Activated T-helper 1 cell treated with anti-CD3 and anti-CD28 coated beads, Interleukin-2, amount 50 U/mL, for 16 hours (primary cell): ENCODE data around the gene HNRNPK.

Experiments
- DNase-seq, 2 donors: peaks; one replicate each; pipeline ENCODE4 v3.0.0-alpha.2; 2020; ENCODE audit warnings: low read depth in 1 of 2, low spot score in 1 of 2

The HNRNPK gene

DNA sequence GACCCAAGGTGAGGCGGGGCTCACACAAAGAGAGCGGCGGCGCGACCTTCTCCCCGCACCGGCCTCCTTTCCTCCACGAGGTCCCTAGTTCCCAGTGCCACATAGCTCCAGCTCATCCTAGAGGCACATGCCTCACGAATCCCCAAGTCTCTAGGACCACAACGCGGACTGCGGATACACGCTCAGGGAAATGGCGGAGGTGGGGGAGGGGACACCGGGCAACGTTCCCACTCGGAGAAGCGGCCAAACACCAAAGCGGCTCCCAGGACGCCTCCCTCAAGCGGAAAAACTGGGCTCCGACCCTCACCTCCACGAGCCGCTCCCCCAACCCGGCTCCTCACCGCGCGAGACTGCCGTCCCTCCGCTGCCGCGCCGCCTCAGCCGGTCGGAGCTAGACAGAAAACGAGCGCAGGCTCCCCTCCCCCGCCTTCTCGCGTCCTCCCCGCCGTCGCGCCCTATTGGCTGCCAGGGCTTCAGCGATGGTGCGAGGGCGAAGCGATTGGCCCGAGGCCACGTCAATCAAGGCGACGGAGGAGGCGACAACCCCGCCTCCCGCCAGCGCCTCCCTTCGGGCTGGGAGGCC is at the start of gene HNRNPK:
Gene HNRNPK, minus strand, starts transcription at position 404 of the 583 bp plus-strand sequence. CDS start 1,963 bp downstream, outside the sequence.
- peak; percentile 99 for DNase-seq

DNA sequence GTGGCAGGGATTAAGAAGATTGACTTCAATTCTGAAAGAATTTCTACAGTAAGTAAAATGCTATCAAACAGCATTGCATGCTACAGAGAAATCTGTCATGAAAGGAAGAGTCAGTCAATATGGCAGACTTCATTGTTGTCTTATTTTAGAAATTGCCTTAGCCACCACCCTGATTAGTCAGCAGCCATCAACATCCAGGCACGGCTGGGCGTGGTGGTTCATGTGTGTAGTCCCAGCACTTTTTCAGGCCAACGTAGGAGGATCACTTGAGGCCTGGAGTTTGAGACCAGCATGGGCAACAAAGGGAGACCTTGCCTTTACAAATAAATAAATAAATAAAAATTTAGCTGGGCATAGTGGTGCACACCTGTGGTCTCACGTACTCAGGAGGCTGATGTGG is 47.2 kb upstream of the HNRNPK start:
- DNase-seq: no peak

GRCh38 chr9:84024041-84024575 is 44.1 kb upstream of the HNRNPK start:
- no peak for DNase-seq

DNA sequence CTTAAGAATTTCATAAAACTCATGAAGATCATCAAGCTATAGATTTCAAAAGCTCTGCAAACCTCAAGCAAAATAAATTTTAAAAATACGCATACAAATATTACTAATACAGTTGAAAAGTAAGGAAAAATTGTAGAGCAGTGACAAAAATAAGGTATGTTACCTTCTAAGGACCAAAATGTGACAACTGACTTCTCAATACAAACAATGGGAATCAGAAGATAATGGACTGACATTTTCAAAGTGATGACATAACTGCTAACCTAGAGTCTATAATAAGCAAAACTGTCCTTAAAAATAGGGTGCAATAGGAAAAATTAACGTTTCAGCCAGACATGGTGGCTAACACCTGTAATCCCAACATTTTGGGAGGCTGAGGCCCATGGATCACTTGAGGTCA is 27.6 kb upstream of the HNRNPK start:
- no peak for DNase-seq

GRCh38 chr9:84003246-84003645 is 23.2 kb upstream of the HNRNPK start:
- DNase-seq: no peak

DNA sequence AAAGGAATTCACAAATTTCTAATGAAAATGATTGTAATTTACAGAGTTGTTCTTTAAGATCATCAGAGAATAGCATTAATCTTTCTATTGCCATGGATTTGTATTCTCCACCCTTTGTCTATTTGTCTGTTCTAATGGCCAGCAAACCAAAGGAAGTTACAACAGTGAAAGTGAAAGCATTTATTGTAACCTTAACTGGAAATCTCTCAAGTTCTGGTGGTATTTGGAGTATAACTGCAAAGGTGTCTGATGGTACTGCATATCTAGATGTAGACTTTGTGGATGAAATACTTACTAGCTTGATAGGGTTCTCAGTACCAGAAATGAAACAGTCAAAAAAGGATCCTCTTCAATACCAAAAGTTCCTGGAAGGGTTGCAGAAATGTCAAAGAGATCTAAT is 22.3 kb upstream of the HNRNPK start:
- DNase-seq: no peak

DNA sequence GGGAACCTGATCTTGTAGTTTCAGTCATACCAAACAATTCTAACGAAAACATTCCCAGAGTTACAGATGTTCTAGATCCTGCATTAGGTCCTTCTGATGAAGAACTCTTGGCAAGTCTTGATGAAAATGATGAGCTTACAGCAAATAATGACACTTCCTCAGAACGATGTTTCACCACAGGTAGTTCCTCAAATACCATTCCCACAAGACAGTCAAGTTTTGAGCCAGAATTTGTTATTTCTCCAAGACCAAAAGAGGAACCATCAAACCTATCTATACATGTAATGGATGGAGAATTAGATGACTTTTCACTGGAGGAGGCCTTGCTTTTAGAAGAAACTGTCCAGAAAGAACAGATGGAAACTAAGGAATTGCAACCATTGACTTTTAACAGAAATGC is 21.6 kb upstream of the HNRNPK start:
- no peak for DNase-seq

DNA sequence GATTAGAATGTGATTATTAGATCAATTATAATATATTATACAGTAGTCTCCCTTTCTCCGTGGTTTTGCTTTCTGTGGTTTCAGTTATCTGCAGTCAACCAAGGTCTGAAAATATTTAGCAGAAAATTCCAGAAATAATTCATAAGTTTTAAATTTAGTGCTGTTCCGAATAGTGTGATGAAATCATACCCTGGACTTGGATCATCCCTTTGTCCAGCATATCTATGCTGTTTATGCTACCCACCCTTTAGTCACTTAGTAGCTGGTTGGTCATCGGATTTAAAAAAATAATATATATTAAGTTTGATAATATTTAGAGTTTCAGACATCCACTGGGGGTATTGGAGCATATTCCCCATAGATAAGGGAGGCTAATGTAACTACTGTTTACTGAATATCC is 20.2 kb upstream of the HNRNPK start:
- no peak for DNase-seq

- DNase-seq: no peak
Observed at GRCh38 chr9:83999141-83999918, 19.3 kb upstream of the HNRNPK start.

DNA sequence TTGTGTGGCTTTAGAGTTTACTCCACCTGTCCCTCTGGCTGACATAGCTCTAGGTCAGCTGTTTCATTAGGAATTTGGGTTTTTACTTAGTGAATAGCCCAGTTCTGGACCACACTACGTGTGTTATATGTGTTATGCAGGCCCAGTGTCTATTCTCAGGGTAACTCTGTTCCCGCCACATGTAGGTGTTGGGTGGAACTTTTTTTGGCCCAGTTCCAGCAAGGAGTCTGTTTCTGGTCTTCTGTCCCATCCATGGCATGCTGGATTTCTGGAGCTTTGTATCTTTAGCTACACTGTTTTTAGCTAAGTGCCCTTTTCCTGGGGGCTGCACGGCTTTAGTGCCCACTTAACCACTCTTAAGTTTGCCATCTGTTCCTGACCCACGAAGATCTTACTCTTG is 16.1 kb upstream of the HNRNPK start:
- no peak for DNase-seq

DNA sequence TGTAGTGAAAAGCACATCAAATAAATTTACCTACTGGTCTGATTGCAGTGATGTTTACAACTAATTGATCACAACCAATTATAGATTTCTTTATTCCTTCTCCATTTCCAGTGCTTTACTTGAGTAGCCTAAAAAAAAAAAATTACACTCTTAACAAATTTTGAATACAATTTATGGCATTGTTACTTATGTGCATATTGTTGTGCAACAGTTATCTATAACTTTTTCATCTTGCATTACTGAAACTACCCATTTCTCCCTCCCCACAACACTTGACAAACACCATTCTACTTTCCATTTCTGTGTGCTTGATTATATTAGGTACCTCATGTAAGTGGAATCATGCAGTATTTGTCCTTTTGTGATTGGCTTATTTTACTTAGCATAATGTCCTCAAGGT is 12.9 kb upstream of the HNRNPK start:
- DNase-seq: no peak

GRCh38 chr9:83992407-83992806 is 12.4 kb upstream of the HNRNPK start:
- DNase-seq: no peak

DNA sequence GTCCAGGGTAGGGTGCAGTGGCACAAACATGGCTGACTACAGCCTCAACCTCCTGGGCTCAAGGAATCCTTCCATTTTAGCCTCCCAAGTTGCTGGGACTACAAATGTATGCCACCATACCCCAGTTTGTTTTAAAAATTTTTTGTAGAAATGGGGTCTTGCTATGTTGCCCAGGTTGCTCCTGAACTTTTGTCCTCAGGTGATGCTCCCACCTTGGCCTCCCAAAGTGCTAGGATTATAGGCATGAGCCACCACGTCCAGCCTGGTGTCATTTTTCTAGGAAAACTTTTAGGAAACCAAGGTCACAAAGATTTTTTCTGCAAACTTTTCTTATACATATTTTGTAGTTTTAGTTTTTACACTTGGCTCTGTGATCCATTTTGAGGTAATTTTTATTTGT is 11.3 kb upstream of the HNRNPK start:
- DNase-seq: no peak

GRCh38 chr9:83988411-83988810 is 8.4 kb upstream of the HNRNPK start:
- DNase-seq: no peak

DNA sequence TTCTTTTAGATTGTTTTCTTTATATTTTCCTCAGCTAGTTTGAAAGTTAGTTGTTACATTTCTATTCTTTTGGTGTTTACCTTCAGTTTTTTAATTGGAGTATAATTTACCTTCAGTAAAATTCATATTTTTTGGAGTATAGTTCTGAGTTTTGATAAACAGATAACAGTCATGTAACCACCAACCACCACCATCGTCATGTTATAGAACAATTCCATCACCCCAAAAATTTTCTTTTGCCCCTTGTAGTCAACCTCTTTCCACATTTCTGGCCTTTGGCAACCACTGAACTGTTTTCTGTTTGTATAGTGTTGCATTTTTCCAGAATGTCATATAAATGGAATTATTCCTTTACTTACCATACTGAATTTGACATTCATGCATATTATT is 7.4 kb upstream of the HNRNPK start:
- no peak for DNase-seq

DNA sequence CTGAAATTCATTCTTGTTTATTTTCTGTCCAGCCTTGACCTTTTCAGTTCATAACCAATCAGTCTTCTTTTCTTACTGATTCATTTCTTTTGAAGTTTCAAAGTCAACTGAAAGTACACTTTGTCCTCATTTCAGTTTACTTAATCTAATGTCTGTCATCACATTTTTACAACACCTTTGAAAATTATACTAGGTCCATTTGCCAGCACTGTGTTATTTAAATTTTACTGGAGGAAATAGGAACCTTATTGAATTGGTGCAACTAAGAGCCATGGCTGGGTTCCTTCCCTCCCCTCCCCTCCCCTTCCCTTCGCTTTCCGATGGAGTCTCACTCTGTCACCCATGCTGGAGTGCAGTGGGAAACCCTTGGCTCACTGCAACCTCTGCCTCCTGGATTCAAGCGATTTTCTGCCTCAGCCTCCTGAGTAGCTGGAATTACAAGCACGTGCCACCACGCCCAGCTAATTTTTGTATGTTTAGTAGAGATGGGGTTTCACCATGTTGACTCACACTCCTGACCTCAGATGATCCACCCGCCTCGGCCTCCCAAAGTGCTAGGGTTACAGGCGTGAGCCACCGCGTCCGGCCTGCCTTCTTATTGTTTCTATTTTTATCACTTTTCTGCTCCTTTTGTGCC is 6.9 kb upstream of the HNRNPK start:
- DNase-seq: no peak

DNA sequence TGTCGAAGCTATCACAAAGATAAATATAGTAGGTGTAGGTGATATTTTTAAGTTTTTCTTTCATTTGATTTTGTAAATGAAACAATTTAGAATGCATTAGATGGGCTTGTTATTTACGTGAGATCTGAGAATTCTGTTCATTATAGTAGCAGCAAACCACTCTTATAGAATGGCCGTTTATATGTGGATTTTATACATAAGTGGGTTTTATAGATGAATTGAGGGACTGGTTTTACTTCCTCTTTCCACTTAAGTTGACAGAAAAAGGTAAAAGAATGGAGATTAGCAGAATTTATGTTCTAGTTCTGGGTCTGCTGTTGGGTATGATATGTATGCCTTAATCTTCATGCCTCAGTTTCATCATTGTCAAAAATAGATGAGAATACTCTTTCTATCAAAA is 6.2 kb upstream of the HNRNPK start:
- DNase-seq: no peak

- no peak for DNase-seq
Observed at GRCh38 chr9:83981126-83981871, 1.3 kb upstream of the HNRNPK start.

- peak; percentile 98 to 99 for DNase-seq
Observed at GRCh38 chr9:83980395-83981125, 545 bp upstream of the HNRNPK start, which contains the start of gene RMI1. TSS of gene RMI1 (plus strand) at chr9:83980805. CDS start at chr9:84000987, 20,182 bp downstream.

DNA sequence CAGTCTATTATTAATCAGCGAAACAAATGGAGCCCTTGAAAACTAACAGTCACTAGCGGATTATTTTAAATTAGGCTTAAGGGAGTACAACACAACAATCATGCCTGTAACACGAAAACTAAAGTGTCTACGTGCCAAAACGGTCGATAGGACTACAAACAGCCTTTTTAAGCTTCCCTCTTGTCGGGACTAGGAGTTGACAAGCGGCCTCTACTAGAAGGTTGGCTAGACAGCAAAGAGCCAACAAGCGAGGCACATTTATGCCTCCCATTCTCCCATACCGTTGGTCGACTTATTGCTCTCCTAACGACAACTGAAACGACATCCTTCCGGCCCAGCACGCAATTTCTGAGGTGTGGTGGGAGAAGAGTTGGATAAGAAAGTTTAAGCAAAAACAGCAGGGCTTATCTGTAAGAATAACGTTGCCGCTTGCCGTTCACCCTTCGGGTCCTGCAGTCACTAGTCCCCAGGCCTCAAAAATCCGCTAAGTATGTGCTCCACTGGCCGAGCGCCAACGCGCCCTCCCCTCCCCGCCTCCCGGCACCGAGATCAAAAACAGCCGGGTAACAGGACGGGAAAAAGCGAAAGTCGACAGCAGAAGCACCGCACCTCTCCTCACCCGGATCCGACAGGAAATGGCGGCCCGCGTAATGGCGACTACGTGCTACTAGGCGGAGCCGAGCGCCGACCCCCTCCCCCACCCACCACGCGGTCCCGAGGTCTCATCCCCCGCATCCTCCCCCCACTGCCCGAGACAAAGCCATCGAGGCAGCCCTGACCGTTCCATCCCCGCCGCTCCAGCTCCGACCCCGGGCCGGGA is 813 bp downstream of the HNRNPK start:
- DNase-seq: peak; percentile 76 to 83
